Measurements from ENCODE around the gene P4HA2.

P4HA2 gene

GRCh38 chr5:132223861-132224260, 3.8 kb downstream of the P4HA2 start:
- DNase-seq (ENCODE audit: low read depth) = no peak

DNA sequence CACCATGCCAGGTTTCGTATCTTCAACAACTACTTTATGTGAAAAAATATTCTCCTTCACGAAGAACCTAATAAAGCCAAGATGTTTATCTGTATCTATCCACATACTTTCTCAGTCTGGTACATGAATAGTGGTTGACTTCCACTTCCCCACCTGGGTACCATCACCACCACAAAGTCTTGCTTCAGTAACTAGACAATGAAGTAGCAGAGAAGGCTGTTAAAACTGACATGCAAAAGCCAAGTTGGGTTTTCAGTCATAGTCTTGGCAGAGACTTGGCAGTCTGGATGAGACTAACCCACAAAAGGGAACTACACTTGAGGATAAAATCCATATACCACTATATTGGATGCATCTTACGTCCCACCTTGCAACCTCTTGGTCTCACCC, 5.0 kb downstream of the P4HA2 start:
- no peak for DNase-seq (ENCODE audit: low read depth)

GRCh38 chr5:132221781-132222648, 5.6 kb downstream of the P4HA2 start:
- DNase-seq (ENCODE audit: low read depth) = peak; percentile 88

DNA sequence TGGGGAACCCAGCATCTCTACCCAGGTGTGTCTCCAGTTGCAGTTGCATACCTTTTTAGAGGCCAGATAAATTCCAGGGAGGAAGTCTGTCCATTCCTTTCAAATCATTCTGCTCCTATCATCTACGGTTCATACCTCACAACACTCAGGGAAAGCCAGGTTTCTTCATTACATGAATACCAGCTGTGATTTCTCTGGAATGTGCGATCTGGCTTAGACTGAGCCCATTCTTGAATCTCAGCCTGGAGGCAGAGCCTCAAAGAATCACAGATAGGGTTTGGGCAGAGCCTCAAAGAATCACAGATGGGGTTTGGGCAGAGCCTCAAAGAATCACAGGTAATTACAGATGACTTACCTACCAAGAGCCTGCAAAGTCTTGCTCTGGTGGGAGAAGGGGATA, 7.2 kb downstream of the P4HA2 start:
- DNase-seq (ENCODE audit: low read depth) = no peak

- DNase-seq (ENCODE audit: low read depth) = no peak
Measured at GRCh38 chr5:132219981-132220380, 7.7 kb downstream of the P4HA2 start.

DNA sequence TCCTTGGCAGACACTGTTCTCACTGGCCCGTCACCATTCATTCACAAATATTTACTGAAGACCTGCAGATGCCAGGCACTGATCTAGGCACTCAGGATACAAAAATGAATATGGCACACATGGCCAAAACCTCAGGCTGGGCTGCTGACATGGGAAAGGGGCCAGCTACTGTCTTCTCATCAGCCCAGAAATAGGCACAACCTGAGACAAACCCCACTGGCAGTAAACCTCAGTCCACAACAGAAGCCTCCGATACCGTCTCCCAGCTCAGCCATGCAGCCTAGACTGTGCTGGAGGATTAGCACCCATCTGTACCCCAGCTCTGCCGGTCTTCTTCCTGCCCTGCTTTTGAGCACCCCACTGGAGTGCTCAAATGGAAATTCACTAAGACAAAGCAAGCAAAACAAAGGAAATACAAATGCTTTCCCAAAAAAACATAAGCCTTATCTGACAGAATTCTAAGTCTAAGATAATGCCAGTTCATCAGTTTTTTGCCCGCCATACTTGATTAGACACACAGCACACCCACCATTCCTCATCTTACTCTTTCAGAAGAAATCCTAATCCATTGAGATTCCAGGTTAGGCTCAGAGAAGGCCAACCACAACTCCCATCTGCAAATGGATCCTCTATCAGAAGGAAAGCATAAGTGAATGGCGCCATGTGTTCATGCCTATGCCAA, 8.2 kb downstream of the P4HA2 start:
- DNase-seq (ENCODE audit: low read depth) = no peak

GRCh38 chr5:132218321-132218720, 9.3 kb downstream of the P4HA2 start:
- no peak for DNase-seq (ENCODE audit: low read depth)

DNA sequence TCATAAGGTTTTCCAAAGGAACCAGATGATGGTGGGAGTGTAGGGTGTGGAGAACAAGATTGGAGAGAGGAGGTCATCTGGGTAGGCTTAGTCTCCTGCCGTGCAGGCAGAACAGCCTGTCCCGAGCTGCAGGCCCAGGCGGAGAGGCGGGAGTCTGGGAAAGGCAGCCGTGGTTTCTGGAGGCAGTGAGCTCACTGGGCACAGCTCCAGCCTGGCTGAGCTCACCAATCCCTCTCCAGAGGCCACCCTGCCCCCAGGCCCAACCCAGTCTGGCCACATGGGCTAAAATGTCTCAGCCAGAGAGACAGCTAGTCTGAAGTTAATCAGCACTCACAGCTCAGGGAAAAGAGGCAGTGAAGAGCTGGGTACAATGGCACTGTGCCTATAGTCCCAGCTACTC, 12.3 kb downstream of the P4HA2 start:
- peak; percentile 97 for DNase-seq (ENCODE audit: low read depth)

GRCh38 chr5:132214491-132214890, 13.2 kb downstream of the P4HA2 start:
- DNase-seq (ENCODE audit: low read depth) = no peak

GRCh38 chr5:132213666-132214065, 14.0 kb downstream of the P4HA2 start:
- no peak for DNase-seq (ENCODE audit: low read depth)

- DNase-seq (ENCODE audit: low read depth) = no peak
Measured at GRCh38 chr5:132211787-132212186, 15.9 kb downstream of the P4HA2 start.

DNA sequence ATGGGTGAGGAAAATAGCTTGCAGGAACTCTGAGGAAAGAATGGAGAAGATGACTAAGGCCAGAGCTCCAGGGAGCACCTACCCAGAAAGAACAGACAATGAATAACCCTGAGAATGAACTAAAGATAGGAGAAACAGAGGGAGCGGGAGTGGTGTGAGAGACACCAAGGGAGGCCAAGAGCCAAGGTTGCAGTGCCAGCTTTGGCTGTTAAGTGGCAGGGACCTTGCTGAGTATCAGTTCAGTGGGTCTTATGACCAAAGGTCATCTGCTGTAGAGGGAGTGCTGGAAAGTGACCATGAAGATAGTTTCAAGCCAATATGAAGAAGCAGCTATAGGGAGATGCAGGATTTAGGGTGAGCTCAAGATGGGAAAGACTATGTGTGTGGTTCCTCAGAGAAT, 16.7 kb downstream of the P4HA2 start:
- no peak for DNase-seq (ENCODE audit: low read depth)

DNA sequence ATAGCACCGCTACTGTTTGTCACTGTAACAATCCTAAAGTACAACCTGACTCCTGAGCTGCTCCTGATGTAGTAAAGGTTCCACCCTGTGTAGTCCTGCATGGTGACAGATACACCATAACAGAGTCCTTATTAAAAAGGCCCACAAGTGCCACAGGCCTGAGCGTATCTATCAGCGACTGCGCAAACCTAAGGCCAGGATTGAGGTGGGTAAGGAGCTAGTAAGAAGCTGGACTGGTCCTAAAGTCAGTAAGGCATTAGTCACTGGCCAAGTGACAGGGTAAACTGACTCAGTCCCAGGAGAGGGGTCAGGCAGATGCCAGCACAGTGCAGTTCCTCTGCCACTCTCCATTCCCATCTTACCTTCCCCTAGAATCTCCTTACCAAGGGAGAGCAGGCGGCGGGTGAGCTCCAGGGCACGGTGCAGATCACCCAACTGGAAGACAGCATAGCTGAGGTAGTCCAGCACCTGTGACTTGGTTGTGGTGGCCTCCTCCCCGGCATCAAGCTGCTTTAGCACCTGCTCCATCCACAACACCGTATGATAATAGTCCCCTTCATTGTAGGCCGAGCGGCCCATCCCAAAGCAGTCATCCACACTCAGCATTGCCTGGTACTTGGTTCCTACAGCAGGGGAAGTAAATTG, 17.6 kb downstream of the P4HA2 start:
- DNase-seq (ENCODE audit: low read depth) = no peak

DNA sequence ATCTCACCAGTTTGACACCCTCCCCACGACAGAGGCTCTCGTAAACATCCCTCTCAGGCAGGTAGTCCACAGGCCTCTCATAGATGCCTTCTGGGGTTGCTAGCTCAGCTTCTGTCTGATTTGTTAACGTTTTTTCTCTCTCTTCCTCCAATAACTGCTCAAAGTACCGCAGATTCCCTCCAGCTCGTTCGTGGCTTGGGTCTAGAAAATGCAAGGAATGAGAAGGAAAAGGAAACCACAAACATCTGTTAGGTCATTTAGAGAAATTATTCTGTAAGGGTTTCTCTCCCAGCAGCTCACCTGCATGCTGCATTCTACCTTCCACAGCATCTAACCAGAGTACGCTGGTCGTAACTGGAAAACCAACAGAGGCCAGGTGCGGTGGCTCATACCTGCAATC, 18.5 kb downstream of the P4HA2 start:
- DNase-seq (ENCODE audit: low read depth) = no peak

GRCh38 chr5:132207778-132208177, 19.9 kb downstream of the P4HA2 start:
- no peak for DNase-seq (ENCODE audit: low read depth)

- no peak for DNase-seq (ENCODE audit: low read depth)
Measured at GRCh38 chr5:132206782-132207181, 20.9 kb downstream of the P4HA2 start.

GRCh38 chr5:132205385-132206125, 22.1 kb downstream of the P4HA2 start:
- no peak for DNase-seq (ENCODE audit: low read depth)

DNA sequence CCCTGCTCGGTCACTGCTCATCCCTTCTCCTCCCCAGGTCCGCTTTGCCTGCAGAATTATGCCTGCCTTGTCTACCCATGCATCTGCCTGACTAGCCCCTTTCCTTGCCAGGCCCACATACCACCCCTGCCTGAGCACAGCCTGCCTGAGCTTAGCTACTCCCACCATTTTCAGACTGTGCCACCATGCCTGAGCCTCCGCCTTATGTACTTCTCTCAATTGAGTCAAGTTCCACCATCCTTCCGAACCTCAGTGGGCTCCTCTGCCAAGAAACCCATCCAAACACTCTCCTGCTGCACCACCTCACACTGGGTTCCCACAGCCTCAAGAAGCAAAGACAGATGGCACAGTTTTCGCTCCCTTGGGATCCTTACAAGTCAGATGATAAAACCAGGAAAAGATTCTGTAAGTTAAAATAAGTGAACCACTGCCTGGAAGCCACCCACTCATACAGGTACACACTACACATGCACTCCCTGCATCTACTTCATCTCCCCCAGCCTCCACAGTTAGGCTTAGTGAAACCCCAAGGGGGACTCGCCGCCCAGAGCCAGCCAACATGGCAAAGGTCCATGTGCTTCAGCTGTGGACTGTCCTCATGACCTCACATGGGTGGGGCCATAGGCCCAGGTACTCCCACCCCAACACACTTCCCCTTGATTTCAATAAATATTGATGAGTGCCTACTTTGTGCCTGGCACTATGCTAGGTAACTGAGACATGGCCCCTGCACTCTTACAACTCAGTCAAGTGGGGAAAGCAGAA, 23.1 kb downstream of the P4HA2 start:
- DNase-seq (ENCODE audit: low read depth) = no peak

- DNase-seq (ENCODE audit: low read depth) = no peak
Measured at GRCh38 chr5:132203916-132204315, 23.7 kb downstream of the P4HA2 start.

- DNase-seq (ENCODE audit: low read depth) = no peak
Measured at GRCh38 chr5:132203464-132203818, 24.2 kb downstream of the P4HA2 start.

GRCh38 chr5:132202711-132203463, 24.8 kb downstream of the P4HA2 start:
- no peak for DNase-seq (ENCODE audit: low read depth)
